ENCODE data around the gene BPIFB6.

The BPIFB6 gene

DNA sequence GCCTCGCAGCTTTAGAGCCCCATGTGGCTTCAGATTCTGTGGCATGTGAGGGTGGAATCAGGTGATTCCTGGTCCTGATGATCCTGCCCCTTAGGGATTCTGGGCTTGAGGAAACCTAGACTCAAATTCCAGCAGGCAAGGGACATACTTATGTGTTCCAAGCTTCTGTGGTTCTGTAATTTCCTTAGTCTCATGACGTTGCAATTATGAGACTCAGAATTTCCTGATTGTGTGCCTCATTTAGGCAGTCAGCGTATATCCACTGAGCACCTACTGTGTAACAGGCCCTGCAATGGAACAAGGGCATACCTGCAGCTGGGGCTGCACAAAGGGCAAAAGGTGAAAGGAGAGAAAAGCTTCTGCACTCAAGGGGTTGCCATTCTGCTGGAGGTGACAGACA, 36.4 kb downstream of the BPIFB6 start:
- TF ChIP-seq FOXM1 (IDR thresholded peaks at IDR 0.05; ENCODE audit: borderline replicate concordance, low read depth) (no peak), EGR1 (IDR thresholded peaks at IDR 0.05) (no peak), NFIC (IDR thresholded peaks at IDR 0.05) (no peak), CEBPB (IDR thresholded peaks at IDR 0.05) (no peak), ZBTB7A (IDR thresholded peaks at IDR 0.05; ENCODE audit: low read depth) (no peak), TEAD4 (IDR thresholded peaks at IDR 0.05) (no peak), TAF1 (IDR thresholded peaks at IDR 0.05; ENCODE audit: low read depth) (no peak), RAD21 (IDR thresholded peaks at IDR 0.05; ENCODE audit: low read depth) (no peak), CREB1 (IDR thresholded peaks at IDR 0.05; ENCODE audit: low read depth) (no peak), TCF12 (IDR thresholded peaks at IDR 0.05; ENCODE audit: low read depth) (no peak), YY1 (IDR thresholded peaks at IDR 0.05; ENCODE audit: low read depth) (no peak), EP300 (IDR thresholded peaks at IDR 0.05; ENCODE audit: borderline replicate concordance) (no peak)
- TF ChIP-seq, protein P1, sequence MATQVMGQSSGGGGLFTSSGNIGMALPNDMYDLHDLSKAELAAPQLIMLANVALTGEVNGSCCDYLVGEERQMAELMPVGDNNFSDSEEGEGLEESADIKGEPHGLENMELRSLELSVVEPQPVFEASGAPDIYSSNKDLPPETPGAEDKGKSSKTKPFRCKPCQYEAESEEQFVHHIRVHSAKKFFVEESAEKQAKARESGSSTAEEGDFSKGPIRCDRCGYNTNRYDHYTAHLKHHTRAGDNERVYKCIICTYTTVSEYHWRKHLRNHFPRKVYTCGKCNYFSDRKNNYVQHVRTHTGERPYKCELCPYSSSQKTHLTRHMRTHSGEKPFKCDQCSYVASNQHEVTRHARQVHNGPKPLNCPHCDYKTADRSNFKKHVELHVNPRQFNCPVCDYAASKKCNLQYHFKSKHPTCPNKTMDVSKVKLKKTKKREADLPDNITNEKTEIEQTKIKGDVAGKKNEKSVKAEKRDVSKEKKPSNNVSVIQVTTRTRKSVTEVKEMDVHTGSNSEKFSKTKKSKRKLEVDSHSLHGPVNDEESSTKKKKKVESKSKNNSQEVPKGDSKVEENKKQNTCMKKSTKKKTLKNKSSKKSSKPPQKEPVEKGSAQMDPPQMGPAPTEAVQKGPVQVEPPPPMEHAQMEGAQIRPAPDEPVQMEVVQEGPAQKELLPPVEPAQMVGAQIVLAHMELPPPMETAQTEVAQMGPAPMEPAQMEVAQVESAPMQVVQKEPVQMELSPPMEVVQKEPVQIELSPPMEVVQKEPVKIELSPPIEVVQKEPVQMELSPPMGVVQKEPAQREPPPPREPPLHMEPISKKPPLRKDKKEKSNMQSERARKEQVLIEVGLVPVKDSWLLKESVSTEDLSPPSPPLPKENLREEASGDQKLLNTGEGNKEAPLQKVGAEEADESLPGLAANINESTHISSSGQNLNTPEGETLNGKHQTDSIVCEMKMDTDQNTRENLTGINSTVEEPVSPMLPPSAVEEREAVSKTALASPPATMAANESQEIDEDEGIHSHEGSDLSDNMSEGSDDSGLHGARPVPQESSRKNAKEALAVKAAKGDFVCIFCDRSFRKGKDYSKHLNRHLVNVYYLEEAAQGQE (IDR thresholded peaks at IDR 0.05; ENCODE audit: low read depth), result no peak
- TF ChIP-seq, protein P2, sequence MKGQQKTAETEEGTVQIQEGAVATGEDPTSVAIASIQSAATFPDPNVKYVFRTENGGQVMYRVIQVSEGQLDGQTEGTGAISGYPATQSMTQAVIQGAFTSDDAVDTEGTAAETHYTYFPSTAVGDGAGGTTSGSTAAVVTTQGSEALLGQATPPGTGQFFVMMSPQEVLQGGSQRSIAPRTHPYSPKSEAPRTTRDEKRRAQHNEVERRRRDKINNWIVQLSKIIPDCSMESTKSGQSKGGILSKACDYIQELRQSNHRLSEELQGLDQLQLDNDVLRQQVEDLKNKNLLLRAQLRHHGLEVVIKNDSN (IDR thresholded peaks at IDR 0.05), result no peak
- TF ChIP-seq, protein P3, sequence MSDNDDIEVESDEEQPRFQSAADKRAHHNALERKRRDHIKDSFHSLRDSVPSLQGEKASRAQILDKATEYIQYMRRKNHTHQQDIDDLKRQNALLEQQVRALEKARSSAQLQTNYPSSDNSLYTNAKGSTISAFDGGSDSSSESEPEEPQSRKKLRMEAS (IDR thresholded peaks at IDR 0.05), result no peak

DNA sequence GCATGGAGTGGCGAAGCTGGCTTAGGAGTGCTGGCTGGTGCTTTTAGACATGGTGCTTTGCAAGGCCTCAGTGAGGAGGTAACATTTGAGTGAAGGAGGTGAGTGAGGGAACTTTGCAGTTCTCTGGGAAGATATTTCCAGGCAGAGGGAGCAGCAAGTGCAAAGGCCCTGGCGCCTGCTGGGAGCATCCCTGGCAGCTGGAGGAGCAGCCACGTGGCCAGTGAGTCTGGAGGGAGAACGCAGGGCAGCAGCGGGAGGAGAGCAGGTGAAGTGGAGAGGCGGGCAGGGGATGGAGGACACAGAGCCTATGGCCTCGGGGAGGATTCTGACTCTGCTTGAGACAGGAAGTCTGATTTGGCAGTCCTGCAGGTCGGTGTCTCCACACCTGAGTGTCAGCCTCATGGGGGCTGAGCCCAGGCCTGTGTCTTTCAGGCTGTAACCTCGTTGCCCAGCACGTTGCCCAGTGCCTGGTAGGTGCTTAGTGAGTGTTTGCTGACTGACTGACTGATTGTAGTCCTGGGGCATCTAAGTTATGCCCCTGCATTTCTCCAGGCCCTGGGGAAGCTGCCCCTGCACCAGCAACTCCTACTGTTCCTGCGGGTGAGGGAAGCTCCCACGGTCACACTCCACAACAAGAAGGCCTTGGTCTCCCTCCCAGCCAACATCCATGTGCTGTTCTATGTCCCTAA, 36.9 kb downstream of the BPIFB6 start:
- TF ChIP-seq FOXM1 (IDR thresholded peaks at IDR 0.05; ENCODE audit: borderline replicate concordance, low read depth), result no peak
- TF ChIP-seq, protein P2 (IDR thresholded peaks at IDR 0.05), result no peak
- no peak for TF ChIP-seq NFIC (IDR thresholded peaks at IDR 0.05)
- TF ChIP-seq, protein P3 (IDR thresholded peaks at IDR 0.05), result no peak
- no peak for TF ChIP-seq CREB1 (IDR thresholded peaks at IDR 0.05; ENCODE audit: low read depth)
- TF ChIP-seq TCF12 (IDR thresholded peaks at IDR 0.05; ENCODE audit: low read depth), result no peak
- no peak for TF ChIP-seq TAF1 (IDR thresholded peaks at IDR 0.05; ENCODE audit: low read depth)
- no peak for TF ChIP-seq YY1 (IDR thresholded peaks at IDR 0.05; ENCODE audit: low read depth)
- no peak for TF ChIP-seq RAD21 (IDR thresholded peaks at IDR 0.05; ENCODE audit: low read depth)
- TF ChIP-seq TEAD4 (IDR thresholded peaks at IDR 0.05), result no peak
- no peak for TF ChIP-seq CEBPB (IDR thresholded peaks at IDR 0.05)
- TF ChIP-seq EGR1 (IDR thresholded peaks at IDR 0.05), result no peak
- TF ChIP-seq, protein P1 (IDR thresholded peaks at IDR 0.05; ENCODE audit: low read depth), result no peak
- TF ChIP-seq EP300 (IDR thresholded peaks at IDR 0.05; ENCODE audit: borderline replicate concordance), result no peak
- TF ChIP-seq ZBTB7A (IDR thresholded peaks at IDR 0.05; ENCODE audit: low read depth), result no peak

DNA sequence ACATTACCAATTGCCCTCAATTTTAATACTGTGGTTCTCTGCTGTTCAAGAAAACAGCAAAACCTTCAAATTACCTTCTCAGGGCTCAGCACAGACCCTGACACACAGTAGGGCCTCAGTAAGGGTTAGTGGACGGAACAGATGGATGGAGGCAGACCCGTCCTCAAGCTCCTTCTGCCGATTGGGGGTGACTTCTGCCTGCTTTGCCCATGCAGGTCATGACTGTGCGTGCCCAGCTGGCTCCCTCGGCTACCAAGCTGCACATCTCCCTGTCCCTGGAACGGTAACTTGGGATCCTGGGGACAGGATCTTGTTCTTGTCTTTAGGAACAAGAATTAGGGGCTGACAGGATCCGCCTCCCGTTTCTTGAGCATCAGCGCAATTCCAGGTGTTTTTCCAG, 38.2 kb downstream of the BPIFB6 start:
- no peak for TF ChIP-seq YY1 (IDR thresholded peaks at IDR 0.05; ENCODE audit: low read depth)
- TF ChIP-seq, protein P3 (IDR thresholded peaks at IDR 0.05), result no peak
- TF ChIP-seq EP300 (IDR thresholded peaks at IDR 0.05; ENCODE audit: borderline replicate concordance), result no peak
- no peak for TF ChIP-seq FOXM1 (IDR thresholded peaks at IDR 0.05; ENCODE audit: borderline replicate concordance, low read depth)
- no peak for TF ChIP-seq RAD21 (IDR thresholded peaks at IDR 0.05; ENCODE audit: low read depth)
- TF ChIP-seq TEAD4 (IDR thresholded peaks at IDR 0.05), result no peak
- TF ChIP-seq CEBPB (IDR thresholded peaks at IDR 0.05), result no peak

DNA sequence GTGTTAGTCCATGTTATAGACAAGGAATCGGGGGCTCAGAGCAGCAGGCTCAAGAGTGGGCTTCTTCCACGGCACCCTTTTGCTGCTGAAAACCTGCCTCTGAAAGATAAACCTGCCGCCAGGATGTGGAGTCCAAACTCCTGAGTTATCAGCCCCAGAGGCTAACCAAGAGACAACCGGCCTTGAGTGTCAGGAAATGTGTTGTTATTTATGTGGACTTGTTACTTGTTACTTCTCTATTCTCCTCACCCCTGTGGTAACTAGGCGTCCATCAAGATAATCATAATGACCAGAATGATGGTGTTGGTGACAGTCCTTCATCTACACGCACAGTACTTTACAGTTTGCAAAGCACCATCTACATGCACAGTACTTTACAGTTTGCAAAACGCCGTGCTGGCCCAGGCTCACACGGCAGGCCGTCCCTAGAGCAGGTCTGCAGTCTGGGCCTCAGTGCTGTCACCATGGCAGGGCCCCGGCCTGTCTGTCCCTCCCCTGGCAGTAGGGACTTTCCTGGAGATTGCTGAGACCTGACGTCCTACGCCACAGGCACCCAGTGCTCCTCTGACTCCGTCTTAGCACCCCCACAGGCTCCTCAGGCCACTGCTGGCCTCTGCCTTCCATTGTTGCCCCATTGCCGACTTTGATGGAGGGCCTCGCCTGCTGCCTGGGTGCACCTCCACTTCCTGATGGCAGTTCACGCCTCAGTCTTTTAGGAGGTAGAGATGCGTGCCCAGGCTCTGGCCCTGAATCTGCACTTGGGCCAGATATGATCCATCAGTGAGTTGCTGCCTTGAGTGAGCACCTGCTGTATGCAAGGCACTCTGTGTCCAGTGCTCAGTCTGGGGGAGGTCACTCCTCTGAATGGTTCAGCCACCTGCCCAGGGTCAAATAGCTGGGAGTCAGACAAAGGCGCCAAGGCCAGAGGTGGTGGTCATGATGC, 38.9 kb downstream of the BPIFB6 start:
- no peak for TF ChIP-seq RAD21 (IDR thresholded peaks at IDR 0.05; ENCODE audit: low read depth)
- TF ChIP-seq, protein P2 (IDR thresholded peaks at IDR 0.05), result no peak
- no peak for TF ChIP-seq TEAD4 (IDR thresholded peaks at IDR 0.05)
- TF ChIP-seq EGR1 (IDR thresholded peaks at IDR 0.05), result no peak
